ENCODE measurements around the gene SLC6A3. TPM values are rescaled to one million over a fixed set of nuclear protein-coding genes. Genes with fewer than 3 reads are reported as not detected.

Gene SLC6A3
- total and polyA plus RNA-seq, 2 of the 13 experiments (the other 11 are each of a cell fraction or from before 2014, with no cell fraction given): 0.01 TPM; not detected in 1

DNA sequence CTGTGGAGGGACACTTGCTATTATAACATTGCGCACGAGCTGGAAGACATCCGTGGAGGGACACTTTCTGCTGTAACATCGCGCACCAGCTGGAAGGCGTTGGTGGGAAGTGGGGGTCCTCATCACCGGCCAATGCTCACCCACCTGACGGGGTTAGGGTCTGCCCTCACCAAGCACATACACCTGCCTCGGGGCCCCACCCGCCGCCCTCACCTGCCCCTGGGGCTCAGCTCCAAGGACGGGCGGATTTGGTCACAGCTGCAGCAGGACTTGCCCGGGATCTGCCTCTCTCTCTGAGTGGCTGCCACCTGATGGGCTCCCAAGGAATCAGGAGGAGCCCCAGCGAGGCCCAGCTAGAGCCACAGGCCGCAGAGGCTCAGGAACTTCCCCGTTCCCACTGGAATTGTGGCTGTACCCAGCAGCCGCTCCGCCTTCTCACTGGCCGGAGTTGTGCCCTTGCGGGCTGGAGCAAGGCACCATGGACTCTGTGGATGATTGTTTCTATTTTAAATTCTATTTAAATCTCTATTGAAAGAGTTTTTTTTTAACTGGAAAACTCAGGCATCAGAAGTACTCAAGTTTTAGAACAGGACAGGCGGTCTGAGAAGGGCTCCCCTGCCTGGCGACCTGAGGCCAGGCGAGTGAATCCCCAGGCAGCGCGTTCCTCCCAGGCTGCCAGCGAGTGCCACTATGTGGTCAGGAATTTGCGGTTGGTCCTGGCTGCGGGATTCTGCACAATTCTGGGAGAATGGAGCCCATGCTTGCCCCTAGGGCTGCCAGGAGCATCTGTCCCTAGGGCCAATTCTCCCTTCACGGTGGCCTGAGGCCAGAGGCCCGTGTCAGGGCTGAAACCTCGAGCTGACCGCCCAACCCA lies 38.9 kb upstream of the SLC6A3 start:
- no peaks in the 10 kb centered on the region for H3K79me2 ChIP-seq (ENCODE audit: insufficient read depth, low read length)
- TF ChIP-seq PHB2 (IDR thresholded peaks at IDR 0.05; ENCODE audit: partially characterized antibody): no peak
- TF ChIP-seq ZNF615 (CRISPR knock-in tag; IDR thresholded peaks at IDR 0.05; ENCODE audit: borderline replicate concordance): no peak
- TF ChIP-seq ZSCAN20 (CRISPR knock-in tag; IDR thresholded peaks at IDR 0.05; ENCODE audit: borderline replicate concordance): no peak
- no peak for TF ChIP-seq ZNF263 (CRISPR knock-in tag; IDR thresholded peaks at IDR 0.05)
- TF ChIP-seq ZFYVE20 (CRISPR knock-in tag; IDR thresholded peaks at IDR 0.05; ENCODE audit: borderline replicate concordance, low read depth): no peak
- TF ChIP-seq PCBP2 (optimal IDR thresholded peaks at IDR 0.05; ENCODE audit: low read depth, low read length, poor library complexity, severe bottlenecking): no peak
- TF ChIP-seq ZNF3 (CRISPR knock-in tag; IDR thresholded peaks at IDR 0.05): no peak
- no peak for TF ChIP-seq ZBTB14 (CRISPR knock-in tag; IDR thresholded peaks at IDR 0.05)
- no peak for TF ChIP-seq REPIN1 (CRISPR knock-in tag; IDR thresholded peaks at IDR 0.05; ENCODE audit: borderline replicate concordance, low read depth)
- TF ChIP-seq ZNF607 (CRISPR knock-in tag; IDR thresholded peaks at IDR 0.05; ENCODE audit: borderline replicate concordance): no peak
- TF ChIP-seq SRF (IDR thresholded peaks at IDR 0.05; ENCODE audit: low read depth, low read length): no peak
- no peak for TF ChIP-seq EHMT2 (IDR thresholded peaks at IDR 0.05; ENCODE audit: borderline replicate concordance, low read depth, low read length)
- TF ChIP-seq TEAD3 (CRISPR knock-in tag; optimal IDR thresholded peaks at IDR 0.05; ENCODE audit: borderline replicate concordance): no peak
- TF ChIP-seq ZNF274 (CRISPR knock-in tag; IDR thresholded peaks at IDR 0.05): no peak
- TF ChIP-seq ZNF224 (CRISPR knock-in tag; IDR thresholded peaks at IDR 0.05): no peak
- no peak for TF ChIP-seq CENPT (CRISPR knock-in tag; IDR thresholded peaks at IDR 0.05; ENCODE audit: low read depth)
- no peak for TF ChIP-seq CERS6 (CRISPR knock-in tag; IDR thresholded peaks at IDR 0.05)
- in situ Hi-C loops (cut with HindIII; ENCODE audit: extremely low pct_ligation_motif_present, low pct_unique_long_range_greater_than_20kb) (no loop called here), intact Hi-C loops (cut with micrococcal nuclease; ENCODE audit: unreplicated experiment) (no loop called here)
- DNase-seq (ENCODE audit: low spot score) (no peak), ATAC-seq (no peak), FAIRE-seq (no peak)
- H3K27me3 ChIP-seq (ENCODE audit: control insufficient read depth in 1 of 2, insufficient read depth in 2 of 2, low read length in 2 of 2): no peaks in the 10 kb centered on the region
- no peak overlapping the region for H3K9ac ChIP-seq (ENCODE audit: insufficient read depth, low read depth, low read length)
- BruUV-seq (replicated peaks): no TSS peak
- no peak overlapping the region for H3K4me2 ChIP-seq (ENCODE audit: low read depth, low read length)
- no peak overlapping the region for H3K4me3 ChIP-seq (replicated peaks in 1 of 3; ENCODE audit: insufficient read depth in 1 of 3, low read depth in 2 of 3, low read length in 3 of 3)
- H3K9me3 ChIP-seq (ENCODE audit: low read length): no peaks in the 10 kb centered on the region
- H3K36me3 ChIP-seq (replicated peaks in 1 of 2; ENCODE audit: control insufficient read depth in 1 of 2, insufficient read depth in 2 of 2, low read length in 2 of 2): peaks cover 34 to 47% of the 10 kb centered on the region in 2 experiments
- H4K20me1 ChIP-seq (ENCODE audit: insufficient read depth, low read length): peaks cover 8% of the 10 kb centered on the region; the same call in 1 of the 2 replicates
- no peaks in the 10 kb centered on the region for H3K4me1 ChIP-seq (ENCODE audit: insufficient read depth, low read length)
- no peak overlapping the region for H3K27ac ChIP-seq (ENCODE audit: extremely low read length, insufficient read depth, low read length)
- ChIA-PET CTCF (ENCODE audit: low intra/inter-chr PET ratio, low total read pairs) (no interaction called here), POLR2A (no interaction called here)
- no peak overlapping the region for H2AFZ ChIP-seq (ENCODE audit: low read length)
- 93% methylated on average over 21 of the region's 33 CpGs for WGBS (ENCODE audit: low lambda C conversion rate)
